ENCODE measurements around the gene SYNGR2.
A peak's percentile ranks its signal among the peaks of the same experiment; 100 is the strongest.

Gene SYNGR2

DNA sequence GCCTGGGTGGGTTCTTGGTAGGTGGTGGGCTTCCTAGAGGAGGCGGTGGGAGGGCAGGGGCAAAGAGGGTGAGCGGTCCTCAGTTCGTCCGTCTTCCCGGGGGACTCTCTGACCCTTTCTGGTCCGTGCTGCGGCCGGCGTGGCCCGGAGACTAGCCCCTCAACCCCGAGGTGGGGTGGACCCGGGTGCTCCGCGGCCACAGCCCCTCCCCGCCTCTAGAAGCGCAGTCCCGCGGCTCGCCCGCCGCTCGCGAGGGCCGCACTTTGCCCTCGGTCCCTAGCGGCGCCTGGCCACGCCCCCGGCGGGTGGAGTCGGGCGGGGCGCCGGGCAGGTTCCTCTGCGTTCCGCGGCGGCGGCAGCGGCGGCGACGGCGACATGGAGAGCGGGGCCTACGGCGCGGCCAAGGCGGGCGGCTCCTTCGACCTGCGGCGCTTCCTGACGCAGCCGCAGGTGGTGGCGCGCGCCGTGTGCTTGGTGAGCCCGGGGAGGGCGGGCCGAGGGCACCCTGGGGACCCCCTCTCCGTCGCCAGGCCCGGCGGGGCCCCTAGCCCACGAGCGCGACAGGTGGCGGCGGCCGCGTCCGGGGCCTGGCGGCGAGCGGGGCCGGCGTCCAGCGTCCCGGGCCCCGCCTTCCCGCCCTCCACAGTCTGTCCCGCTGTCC lies at the start of gene SYNGR2:
Gene SYNGR2 (plus strand): TSS at position 340 of the 661 bp plus-strand sequence. CDS start 36 bp downstream, at position 376.
- DNase-seq, result peak; percentile 86

- no peak for DNase-seq
Observed at GRCh38 chr17:78118801-78119241, 49.6 kb upstream of the SYNGR2 start.

DNA sequence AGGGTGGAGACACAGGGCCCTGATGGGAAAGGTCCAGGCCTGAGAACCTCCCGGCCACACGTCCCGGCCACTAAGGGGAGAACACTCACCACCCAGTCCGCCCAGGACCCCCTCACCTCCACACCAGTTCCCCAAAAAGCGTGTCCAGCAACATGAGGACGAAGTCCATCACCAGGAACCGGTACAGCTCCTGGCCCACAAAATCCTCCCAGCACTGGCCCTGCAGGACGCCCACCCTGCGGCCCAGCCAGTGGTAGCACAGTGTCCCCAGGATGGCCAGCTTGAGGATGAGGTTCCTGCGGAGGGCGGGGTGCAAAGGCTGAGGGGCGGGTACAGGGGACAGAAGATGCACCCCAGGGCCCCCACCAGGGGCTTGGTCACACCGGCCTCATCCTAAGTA lies 47.8 kb upstream of the SYNGR2 start:
- no peak for DNase-seq

- peak; percentile 40 for DNase-seq
Observed at GRCh38 chr17:78120971-78121800, 47.2 kb upstream of the SYNGR2 start.

- no peak for DNase-seq
Observed at GRCh38 chr17:78121801-78122215, 46.6 kb upstream of the SYNGR2 start.

DNA sequence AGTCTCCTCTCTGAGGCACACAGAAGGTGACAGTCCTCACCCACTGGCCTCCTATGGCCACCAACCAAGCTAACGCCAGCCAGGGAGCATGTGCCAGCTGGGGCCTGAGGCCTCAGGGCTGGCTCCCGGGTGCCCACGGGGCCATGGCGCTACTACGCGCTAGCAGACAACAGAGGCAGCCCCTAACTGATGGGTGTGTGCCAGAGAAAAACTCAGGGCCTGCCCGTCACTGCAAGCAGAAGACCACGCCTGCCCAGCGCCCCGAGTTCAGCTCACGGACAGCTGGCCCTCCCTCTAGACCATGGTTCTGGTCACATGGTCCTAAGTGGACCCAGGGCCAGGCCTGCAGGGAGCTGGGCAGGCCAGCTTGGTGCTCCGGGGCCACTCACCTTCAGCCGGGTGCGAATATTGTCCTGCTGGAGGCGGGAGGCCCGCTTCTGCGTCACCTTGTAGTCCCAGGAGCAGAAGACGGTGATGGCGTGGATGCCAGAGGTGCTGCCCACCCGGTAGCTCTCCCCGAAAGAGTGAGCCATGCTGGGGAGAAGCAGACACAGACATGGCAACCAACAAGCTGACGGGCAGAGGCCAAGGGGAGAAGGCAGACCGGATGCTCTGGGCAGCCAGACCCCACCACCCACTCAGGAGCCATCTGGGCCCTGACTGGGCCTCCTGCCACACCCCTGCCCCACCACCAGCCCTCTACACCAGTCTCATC lies 46.0 kb upstream of the SYNGR2 start:
- no peak for DNase-seq

DNA sequence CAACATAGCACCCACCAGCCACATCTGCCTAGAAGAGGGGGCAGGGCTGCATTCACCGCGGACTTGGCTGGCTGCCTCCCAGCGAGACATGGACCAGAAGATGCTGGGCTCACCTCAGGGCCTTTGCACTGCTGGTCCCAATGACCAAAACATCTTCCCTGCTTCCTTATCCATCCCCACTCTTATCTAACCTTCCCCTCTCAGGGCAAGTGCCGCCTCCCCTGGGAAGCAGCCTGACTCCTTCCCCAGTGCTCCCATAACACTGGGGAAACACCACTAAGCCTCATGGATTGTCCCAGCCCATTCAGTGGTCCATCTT lies 45.5 kb upstream of the SYNGR2 start:
- no peak for DNase-seq

- no peak for DNase-seq
Observed at GRCh38 chr17:78123258-78123929, 45.0 kb upstream of the SYNGR2 start.

DNA sequence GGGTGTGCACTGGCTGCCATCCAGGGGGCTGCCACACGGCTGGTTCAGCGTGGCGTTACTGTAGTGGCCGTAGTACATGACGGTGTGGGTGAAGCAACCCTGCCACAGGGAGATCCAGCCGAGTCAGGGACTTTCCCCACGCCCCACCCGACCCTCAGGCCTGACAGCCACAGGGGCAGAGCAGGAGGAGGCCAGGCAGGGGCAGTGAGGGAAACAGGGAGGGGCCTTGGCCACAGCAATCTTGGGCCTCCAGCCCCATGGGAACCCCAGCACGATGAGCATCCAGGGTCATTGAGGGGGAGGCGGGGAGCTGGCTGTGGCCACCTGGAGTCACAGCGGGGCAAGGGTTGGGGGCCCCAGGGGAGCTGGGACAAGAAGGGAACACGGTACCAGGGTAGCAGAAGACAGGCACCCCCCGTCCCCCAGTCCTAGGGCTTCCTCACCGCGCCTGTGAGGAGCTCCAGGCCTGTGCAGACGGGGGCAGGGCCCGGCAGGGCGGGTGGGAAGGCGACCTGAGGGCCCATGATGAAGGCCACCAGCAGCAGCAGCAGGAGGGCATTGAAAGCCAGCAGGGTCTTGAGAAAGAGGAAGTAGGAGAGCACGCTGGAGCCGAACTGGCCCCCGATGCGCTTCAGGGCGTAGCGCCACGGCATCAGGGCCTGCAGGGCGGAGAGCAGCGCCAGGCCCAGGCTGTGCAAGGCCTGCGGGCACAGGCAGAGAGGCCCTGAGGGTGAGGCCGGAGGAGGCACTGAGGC lies 44.1 kb upstream of the SYNGR2 start:
- peak; percentile 68 for DNase-seq

- DNase-seq, result no peak
Observed at GRCh38 chr17:78124836-78125137, 43.6 kb upstream of the SYNGR2 start.

DNA sequence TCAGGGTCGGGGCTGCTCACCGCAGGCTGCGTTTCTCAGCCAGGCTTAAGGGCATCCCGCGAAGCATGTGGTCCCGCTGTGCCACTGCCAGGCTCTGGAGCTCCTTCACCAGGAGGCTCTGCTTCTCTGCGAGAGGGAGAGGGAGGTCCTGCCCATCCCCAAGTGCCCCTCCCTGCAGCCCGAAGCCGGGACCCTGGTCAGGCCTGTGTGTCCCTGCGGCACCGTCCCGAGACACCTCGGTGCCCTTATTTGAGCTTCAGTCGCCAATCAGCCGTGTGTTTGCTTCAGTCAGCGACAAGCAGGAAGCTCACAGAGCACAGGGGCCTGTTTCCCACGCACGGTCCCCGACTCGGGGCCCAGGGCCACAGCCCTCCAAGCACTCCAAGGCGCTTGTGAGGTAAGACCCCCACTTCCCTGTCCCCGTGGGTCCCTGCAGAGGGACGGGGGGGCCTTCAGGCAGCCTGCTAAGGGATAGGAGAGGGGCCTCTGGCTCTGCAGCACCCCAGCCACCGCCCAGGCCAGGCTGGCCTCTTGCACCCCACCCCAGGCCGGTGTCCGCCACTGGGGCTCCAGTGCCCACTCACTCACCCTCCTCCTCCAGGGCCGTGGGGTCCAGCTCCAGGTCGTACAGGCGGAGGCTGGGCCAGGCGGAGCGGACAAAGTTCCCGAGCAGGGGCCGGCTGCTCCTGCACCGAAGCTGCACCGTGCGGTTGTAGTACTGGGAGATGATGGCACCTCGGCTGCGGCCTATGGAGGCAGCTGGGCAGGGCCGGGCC lies 43.1 kb upstream of the SYNGR2 start:
- DNase-seq, result no peak

- no peak for DNase-seq
Observed at GRCh38 chr17:78125976-78126894, 42.1 kb upstream of the SYNGR2 start.

GRCh38 chr17:78126895-78127238 lies 41.5 kb upstream of the SYNGR2 start:
- no peak for DNase-seq

DNA sequence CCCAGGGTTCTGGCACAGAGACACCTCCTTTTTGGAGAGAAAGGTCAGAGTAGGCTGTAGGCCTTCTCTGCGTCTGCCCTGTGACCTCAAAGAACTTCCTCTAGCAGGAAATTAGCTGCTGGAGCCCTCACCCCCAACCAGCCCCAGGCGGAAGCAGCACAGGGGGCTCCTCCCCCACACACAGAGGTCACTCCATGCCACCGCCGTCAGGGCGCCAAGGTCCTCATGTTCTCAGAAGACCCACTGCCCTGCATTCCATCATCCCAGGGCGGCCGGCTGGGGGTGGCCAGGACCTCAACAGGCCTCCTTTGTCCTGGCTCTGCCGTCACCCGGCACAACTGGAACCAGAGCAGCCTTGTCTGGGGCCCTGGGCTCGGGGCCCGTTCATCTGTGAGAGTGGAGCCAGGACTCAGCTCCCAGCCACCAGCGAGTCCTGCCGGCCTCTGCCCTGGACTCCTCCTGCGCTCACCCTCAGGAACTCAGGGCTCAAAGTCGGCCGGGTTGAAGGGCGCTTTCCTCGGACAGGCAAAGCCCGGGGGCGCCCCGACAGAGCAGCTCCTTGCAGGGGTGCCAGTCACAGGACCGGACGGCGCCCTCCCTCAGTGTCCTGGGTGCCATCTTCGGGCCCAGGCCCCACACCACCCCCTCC lies 41.0 kb upstream of the SYNGR2 start:
- peak; percentile 71 for DNase-seq

DNA sequence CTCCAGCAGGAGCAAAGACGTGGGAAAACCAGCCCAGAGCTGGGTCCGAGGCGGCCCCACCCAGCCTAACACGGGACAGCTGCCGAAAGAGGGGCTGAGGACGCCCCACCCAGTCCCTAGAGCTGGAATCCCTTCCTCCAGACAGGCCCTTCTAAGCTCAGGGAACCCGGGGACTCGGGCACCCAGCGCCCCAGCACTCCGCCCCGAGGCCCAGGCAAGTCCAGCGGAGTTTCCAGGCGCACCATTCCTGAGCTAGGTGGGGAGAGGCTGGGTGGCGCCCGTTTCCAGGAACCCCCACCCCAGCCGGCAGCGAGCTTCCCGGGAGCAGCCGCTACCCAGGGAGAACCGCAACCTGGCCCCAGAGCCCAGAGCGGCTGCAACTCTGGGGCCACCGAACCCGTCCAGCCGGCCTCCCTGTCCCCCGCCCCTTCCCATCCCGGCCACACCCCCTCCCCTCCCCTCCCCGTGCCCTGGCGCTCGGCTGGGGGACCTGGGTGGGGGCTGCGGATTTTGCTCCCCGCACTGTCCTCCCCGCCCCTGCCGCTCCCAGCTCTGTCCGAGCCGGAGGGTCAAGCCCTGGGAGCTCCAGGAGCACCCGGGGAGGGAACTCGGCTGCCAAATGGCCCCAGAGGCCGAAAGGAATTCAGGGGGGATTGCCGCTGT lies 40.4 kb upstream of the SYNGR2 start:
- no peak for DNase-seq

DNA sequence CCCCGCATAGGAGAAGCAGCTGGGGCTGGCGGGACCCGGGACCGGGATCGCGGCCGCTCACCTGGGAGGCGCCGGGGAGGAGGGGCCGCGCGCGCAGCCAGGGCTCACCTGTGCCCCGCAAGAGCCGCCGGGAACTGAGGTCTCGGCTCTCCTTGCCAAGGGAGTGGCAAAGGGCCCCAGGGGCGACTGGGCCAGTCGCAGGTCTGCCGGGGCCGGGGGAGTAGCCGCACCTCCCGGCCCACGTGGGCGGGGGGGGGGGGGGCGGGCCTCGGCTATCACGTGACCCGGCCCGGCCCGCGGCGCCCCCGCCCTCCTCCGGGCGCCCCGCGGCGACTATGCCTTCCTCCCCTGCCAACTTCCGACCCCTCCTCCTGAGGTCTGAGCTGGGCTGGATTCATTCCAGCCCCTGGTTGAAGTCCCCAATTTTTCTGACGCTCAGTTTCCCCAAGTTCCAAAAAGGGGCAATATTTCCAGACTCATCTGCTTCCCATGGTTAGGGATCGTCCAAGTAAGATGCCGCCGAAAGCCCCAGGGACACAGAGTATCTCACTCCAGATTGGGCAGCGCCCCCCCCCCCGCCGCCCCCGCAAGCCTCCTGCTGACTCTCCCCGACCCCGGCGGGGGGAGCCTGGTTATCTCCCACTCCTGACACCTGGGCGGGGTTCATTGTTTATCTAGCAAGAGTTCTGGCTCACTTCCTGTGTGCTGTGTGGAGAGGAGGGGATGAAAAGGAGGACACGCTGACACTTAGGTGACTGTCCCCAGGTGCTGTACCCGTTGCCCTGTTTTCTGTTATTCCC lies 39.6 kb upstream of the SYNGR2 start, which contains the start of gene TMC6:
Gene TMC6 (minus strand): TSS at position 205 of the 800 bp plus-strand sequence. CDS start 1,923 bp downstream, outside the sequence.
- peak; percentile 73 for DNase-seq

DNA sequence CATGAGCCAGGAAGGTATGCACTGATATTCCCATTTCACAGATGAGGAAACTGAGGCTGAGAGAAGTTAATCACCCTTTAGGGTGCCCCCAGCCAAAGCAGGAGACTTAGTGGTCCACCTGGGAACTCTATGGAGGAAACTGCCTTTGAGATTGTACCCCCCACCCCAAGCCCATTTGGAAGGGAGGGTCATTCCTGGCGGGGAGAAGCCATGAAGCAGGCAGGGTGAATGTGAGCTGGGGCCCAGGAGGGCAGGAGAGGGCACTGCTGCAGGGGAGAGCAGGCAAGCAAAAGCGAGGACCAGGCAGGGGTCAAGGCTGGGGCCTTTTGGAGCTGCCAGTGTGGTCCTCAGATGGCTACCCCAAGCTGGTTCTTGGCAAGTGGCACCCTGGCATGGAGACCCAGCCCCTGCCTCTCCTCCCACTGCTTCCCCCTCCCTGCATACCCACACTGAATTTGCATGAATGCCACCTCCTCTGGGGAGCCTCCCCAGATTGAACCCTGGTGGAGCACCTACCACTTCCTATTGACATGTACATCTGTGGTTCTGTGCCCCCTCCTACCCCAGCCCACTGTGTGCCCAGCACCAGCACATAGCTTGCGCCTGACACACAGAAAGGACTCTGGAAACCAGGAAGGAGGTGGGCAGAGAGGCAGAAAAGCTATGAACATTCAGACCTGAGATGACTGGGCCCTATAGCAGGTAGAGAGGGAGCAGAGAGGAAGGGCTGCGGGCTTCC lies 38.9 kb upstream of the SYNGR2 start:
- DNase-seq, result peak; percentile 48

DNA sequence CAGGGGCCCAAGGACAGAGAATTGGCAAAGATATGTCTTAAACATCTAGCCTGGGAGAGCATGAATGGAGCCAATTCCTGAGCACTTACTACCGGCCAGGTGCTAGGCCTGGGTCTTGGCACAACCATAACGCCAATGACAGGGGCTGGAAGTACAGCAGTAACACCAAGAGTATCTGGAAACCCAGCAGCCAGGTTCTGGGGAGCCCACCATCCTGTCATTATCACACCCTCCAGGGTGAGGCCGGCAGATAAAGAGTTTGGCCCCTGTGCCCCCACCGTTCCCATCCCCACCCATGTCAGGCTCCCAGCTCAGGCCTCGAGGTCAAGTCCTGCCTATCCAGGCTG lies 38.3 kb upstream of the SYNGR2 start:
- DNase-seq, result no peak
